ENCODE data around the gene MYO7B. TPM values are rescaled to one million over a fixed set of nuclear protein-coding genes. Genes with fewer than 3 reads are reported as not detected.

MYO7B gene
- polyA plus RNA-seq, 1 of the 3 experiments (the other 2 are of a cell fraction): 0.08 TPM

DNA sequence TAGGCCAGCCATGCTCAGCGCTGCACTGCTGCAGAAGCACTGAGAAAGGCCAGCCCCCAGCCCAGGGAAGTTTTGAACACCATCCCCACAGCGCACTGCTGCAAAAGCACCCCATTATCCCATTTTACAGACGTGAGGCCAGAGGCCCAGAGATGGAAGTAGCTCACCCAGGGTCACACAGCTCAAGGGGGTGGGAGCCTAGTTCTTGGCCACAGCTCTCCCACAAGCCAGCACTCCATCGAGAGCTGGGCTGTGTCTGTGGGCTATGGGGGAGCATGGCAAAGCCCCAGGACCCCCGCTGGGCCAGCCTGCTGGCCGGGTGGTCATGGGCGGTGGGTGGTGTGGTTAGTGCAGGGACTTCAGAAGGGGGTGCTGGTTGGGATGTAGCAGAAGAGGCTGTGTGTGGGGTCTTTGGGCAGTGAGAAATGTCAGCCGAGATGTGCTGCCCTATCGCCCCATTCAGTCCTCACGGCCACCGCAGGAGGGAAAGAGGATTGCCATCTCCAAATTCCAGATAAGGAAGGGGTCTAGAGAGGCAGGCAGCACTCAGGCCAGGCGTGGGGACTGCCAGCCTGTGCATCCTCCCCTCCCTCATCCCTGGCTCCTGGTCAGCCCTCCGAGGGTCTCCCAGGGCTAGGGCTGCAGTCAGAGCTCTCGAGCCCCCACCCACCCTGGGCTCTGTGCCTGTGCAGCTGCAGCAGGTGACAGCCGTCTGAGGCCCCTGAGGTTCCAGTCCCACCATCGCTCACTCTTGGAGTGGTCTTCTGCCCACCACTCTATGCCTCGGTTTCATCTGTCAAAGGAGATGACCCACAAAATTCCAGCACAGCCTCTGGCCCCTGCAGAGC is 93.5 kb downstream of the MYO7B start:
- Histone ChIP-seq H3K4me1 (ENCODE audit: control insufficient read depth in 1 of 2, insufficient read depth in 2 of 2, low read depth in 1 of 2, low read length in 1 of 2) (peaks cover 0 to 20% of the 10 kb centered on the region in 2 experiments; a peak in 1 of 4 replicates), H3K27ac (ENCODE audit: low read depth in 2 of 2, low read length in 1 of 2) (no peak overlapping the region), H3K9ac (no peak overlapping the region), H3K27me3 (ENCODE audit: insufficient read depth) (no peaks in the 10 kb centered on the region), H2AFZ (ENCODE audit: low read depth) (no peak overlapping the region), H3F3A (replicated peaks; ENCODE audit: insufficient read depth) (no peaks in the 10 kb centered on the region), H3K79me2 (ENCODE audit: insufficient read depth) (no peaks in the 10 kb centered on the region), H3K9me3 (no peaks in the 10 kb centered on the region), H4K20me1 (ENCODE audit: insufficient read depth) (no peaks in the 10 kb centered on the region), H3K4me2 (no peak overlapping the region), H3K36me3 (replicated peaks in 1 of 2; ENCODE audit: control insufficient read depth in 1 of 2, insufficient read depth in 2 of 2, low read length in 1 of 2) (no peaks in the 10 kb centered on the region), H3K9me2 (no peaks in the 10 kb centered on the region), H3K4me3 (ENCODE audit: low read depth in 2 of 2, low read length in 1 of 2) (no peak overlapping the region)
- 50% methylated on average over 5 of the region's 17 CpGs for WGBS (ENCODE audit: low lambda C conversion rate)
- POLR2A ChIA-PET: no interaction called here
- CTCF ChIA-PET: interaction anchor here (2.0 kb wide), 1 partner anchor 21 kb away, joined by 6 read pairs; no protein-coding TSS in a partner anchor
- TF ChIP-seq MEF2A (IDR thresholded peaks at IDR 0.05; ENCODE audit: borderline replicate concordance, low read depth) (no peak), EZH2phosphoT487 (IDR thresholded peaks at IDR 0.05; ENCODE audit: borderline replicate concordance, low read depth) (no peak), POLR2AphosphoS5 (IDR thresholded peaks at IDR 0.05; ENCODE audit: low read depth, low read length) (no peak)
- no peak for DNase-seq

DNA sequence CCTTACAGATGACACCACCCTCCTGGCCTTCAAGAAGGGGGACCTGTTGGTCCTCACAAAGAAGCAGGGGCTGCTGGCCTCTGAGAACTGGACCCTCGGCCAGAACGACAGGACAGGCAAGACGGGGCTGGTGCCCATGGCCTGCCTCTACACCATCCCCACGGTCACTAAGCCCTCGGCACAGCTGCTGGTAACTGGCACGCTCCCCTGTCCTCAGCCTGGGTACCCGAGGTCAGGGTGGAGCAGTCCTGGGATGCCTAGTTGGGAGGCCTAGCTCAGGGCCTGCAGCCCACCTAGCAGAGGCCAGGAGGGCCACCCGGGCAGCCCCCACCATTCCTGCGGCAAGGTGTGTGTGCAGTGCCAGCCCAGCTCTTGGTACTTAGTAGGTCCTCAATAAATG is 94.2 kb downstream of the MYO7B start:
- Histone ChIP-seq H3K27me3 (ENCODE audit: insufficient read depth) (no peaks in the 10 kb centered on the region), H3F3A (replicated peaks; ENCODE audit: insufficient read depth) (no peaks in the 10 kb centered on the region), H3K4me3 (ENCODE audit: low read depth in 2 of 2, low read length in 1 of 2) (no peak overlapping the region), H3K36me3 (replicated peaks in 1 of 2; ENCODE audit: control insufficient read depth in 1 of 2, insufficient read depth in 2 of 2, low read length in 1 of 2) (no peaks in the 10 kb centered on the region), H3K9ac (no peak overlapping the region), H3K4me2 (no peak overlapping the region), H3K4me1 (ENCODE audit: control insufficient read depth in 1 of 2, insufficient read depth in 2 of 2, low read depth in 1 of 2, low read length in 1 of 2) (peaks cover 0 to 26% of the 10 kb centered on the region in 2 experiments; a peak in 1 of 4 replicates), H3K9me2 (no peaks in the 10 kb centered on the region), H3K9me3 (no peaks in the 10 kb centered on the region), H4K20me1 (ENCODE audit: insufficient read depth) (no peaks in the 10 kb centered on the region), H3K79me2 (ENCODE audit: insufficient read depth) (no peaks in the 10 kb centered on the region), H2AFZ (ENCODE audit: low read depth) (no peak overlapping the region), H3K27ac (ENCODE audit: low read depth in 2 of 2, low read length in 1 of 2) (no peak overlapping the region)
- ChIA-PET CTCF (no interaction called here), POLR2A (no interaction called here)
- WGBS (ENCODE audit: low lambda C conversion rate): 86% methylated on average over 2 of the region's 9 CpGs
- TF ChIP-seq, protein P1, sequence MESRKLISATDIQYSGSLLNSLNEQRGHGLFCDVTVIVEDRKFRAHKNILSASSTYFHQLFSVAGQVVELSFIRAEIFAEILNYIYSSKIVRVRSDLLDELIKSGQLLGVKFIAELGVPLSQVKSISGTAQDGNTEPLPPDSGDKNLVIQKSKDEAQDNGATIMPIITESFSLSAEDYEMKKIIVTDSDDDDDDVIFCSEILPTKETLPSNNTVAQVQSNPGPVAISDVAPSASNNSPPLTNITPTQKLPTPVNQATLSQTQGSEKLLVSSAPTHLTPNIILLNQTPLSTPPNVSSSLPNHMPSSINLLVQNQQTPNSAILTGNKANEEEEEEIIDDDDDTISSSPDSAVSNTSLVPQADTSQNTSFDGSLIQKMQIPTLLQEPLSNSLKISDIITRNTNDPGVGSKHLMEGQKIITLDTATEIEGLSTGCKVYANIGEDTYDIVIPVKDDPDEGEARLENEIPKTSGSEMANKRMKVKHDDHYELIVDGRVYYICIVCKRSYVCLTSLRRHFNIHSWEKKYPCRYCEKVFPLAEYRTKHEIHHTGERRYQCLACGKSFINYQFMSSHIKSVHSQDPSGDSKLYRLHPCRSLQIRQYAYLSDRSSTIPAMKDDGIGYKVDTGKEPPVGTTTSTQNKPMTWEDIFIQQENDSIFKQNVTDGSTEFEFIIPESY (IDR thresholded peaks at IDR 0.05; ENCODE audit: borderline replicate concordance, low read depth): no peak
- no peak for TF ChIP-seq MXI1 (IDR thresholded peaks at IDR 0.05; ENCODE audit: low read depth, low read length)
- DNase-seq: no peak

- ChIA-PET CTCF (interaction anchor here (0.8 to 2.0 kb wide), 2 partner anchors 12 to 20 kb away, joined by 3 to 8 read pairs; no protein-coding TSS in a partner anchor), POLR2A (no interaction called here)
- Histone ChIP-seq H3K4me3 (ENCODE audit: low read depth in 2 of 2, low read length in 1 of 2) (no peak overlapping the region), H3K79me2 (ENCODE audit: insufficient read depth) (no peaks in the 10 kb centered on the region), H2AFZ (ENCODE audit: low read depth) (no peak overlapping the region), H3K27ac (ENCODE audit: low read depth in 2 of 2, low read length in 1 of 2) (no peak overlapping the region), H3F3A (replicated peaks; ENCODE audit: insufficient read depth) (no peaks in the 10 kb centered on the region), H3K36me3 (replicated peaks in 1 of 2; ENCODE audit: control insufficient read depth in 1 of 2, insufficient read depth in 2 of 2, low read length in 1 of 2) (no peaks in the 10 kb centered on the region), H3K9me2 (no peaks in the 10 kb centered on the region), H3K4me2 (no peak overlapping the region), H3K4me1 (ENCODE audit: control insufficient read depth in 1 of 2, insufficient read depth in 2 of 2, low read depth in 1 of 2, low read length in 1 of 2) (peaks cover 0 to 32% of the 10 kb centered on the region in 2 experiments; a peak in 1 of 4 replicates), H3K9ac (no peak overlapping the region), H3K27me3 (ENCODE audit: insufficient read depth) (no peaks in the 10 kb centered on the region), H4K20me1 (ENCODE audit: insufficient read depth) (no peaks in the 10 kb centered on the region), H3K9me3 (no peaks in the 10 kb centered on the region)
- WGBS (ENCODE audit: low lambda C conversion rate): 72% methylated on average over 5 of the region's 10 CpGs
- TF ChIP-seq EP300 (IDR thresholded peaks at IDR 0.05; ENCODE audit: borderline replicate concordance in 1 of 2, low read depth in 1 of 2, low read length in 1 of 2) (no peak), ELF1 (IDR thresholded peaks at IDR 0.05) (no peak), GATA2 (CRISPR knock-in tag; IDR thresholded peaks at IDR 0.05) (no peak), NFIC (IDR thresholded peaks at IDR 0.05; ENCODE audit: borderline replicate concordance) (no peak)
- DNase-seq: no peak
Observed at GRCh38 chr2:127630096-127630863, 94.8 kb downstream of the MYO7B start.
